SK-N-SH treated with all-trans-retinoic acid at 6 μM for 48 hours (cell line): ENCODE results near the gene GTF2F2.

Experiments used
- ATAC-seq: fragments of 200-7000 bp; cut with Tn5 transposase; 3 replicates; pipeline ENCODE4 v1.9.1; 2020; ENCODE audit warnings: mild to moderate bottlenecking, moderate library complexity
- ARNTL ChIP-seq: fragments of 450-650 bp; formaldehyde crosslinking; IDR thresholded peaks from 2 replicates; pipeline ENCODE4 v1.5.0; 2020; ENCODE audit warnings: low read depth, mild to moderate bottlenecking, moderate library complexity, borderline replicate concordance
- CSDC2 ChIP-seq: fragments of 250-450 bp; sonication (Bioruptor Pico); IDR thresholded peaks from 2 replicates; pipeline ENCODE4 v1.5.0; 2020; ENCODE audit warnings: mild to moderate bottlenecking, moderate library complexity
- GLIS3 ChIP-seq: fragments of 250-450 bp; sonication (Bioruptor Pico); IDR thresholded peaks from 2 replicates; pipeline ENCODE4 v1.5.0; 2020; ENCODE audit warnings: mild to moderate bottlenecking, moderate library complexity
- ISL1 ChIP-seq: fragments of 250-450 bp; sonication (Bioruptor Pico); IDR thresholded peaks from 2 replicates; pipeline ENCODE4 v2.1.2; 2022; ENCODE audit warnings: mild to moderate bottlenecking, moderate library complexity
- OSR1 ChIP-seq: fragments of 250-450 bp; sonication (Bioruptor Pico); IDR thresholded peaks from 2 replicates; pipeline ENCODE4 v1.8.0; 2022; ENCODE audit warnings: moderate library complexity, mild to moderate bottlenecking, inconsistent platforms
- PPARA ChIP-seq: fragments of 250-450 bp; sonication (Bioruptor Pico); IDR thresholded peaks from 2 replicates; pipeline ENCODE4 v1.5.0; 2020; ENCODE audit warnings: mild to moderate bottlenecking, borderline replicate concordance
- RARB ChIP-seq: fragments of 250-450 bp; sonication (Bioruptor Pico); IDR thresholded peaks from 2 replicates; pipeline ENCODE4 v1.8.0; 2021; ENCODE audit warnings: mild to moderate bottlenecking, moderate library complexity
- SNAI2 ChIP-seq: fragments of 250-450 bp; sonication (Bioruptor Pico); IDR thresholded peaks from 2 replicates; pipeline ENCODE4 v1.5.0; 2020; ENCODE audit warnings: mild to moderate bottlenecking, moderate library complexity
- TCF4 ChIP-seq: fragments of 250-450 bp; sonication (Bioruptor Pico); IDR thresholded peaks from 2 replicates; pipeline ENCODE4 v1.8.0; 2021; ENCODE audit warnings: mild to moderate bottlenecking, moderate library complexity, borderline replicate concordance
- ZC3H10 ChIP-seq: fragments of 250-450 bp; sonication (Bioruptor Pico); IDR thresholded peaks from 2 replicates; pipeline ENCODE4 v1.5.1; 2021; ENCODE audit warnings: mild to moderate bottlenecking, moderate library complexity
- ZFP30 ChIP-seq: fragments of 450-650 bp; formaldehyde crosslinking; IDR thresholded peaks from 2 replicates; pipeline ENCODE4 v1.5.0; 2022; ENCODE audit warnings: mild to moderate bottlenecking, moderate library complexity
- ZNF565 ChIP-seq: fragments of 450-650 bp; formaldehyde crosslinking; conservative IDR thresholded peaks from 2 replicates; pipeline ENCODE4 v1.5.0; 2020; ENCODE audit warnings: low read depth, mild to moderate bottlenecking, moderate library complexity
- ZNF8 ChIP-seq: fragments of 450-650 bp; formaldehyde crosslinking; IDR thresholded peaks from 2 replicates; pipeline ENCODE4 v1.5.0; 2020; ENCODE audit warnings: mild to moderate bottlenecking, moderate library complexity
- TF ChIP-seq, protein P1 (sequence below): fragments of 250-450 bp; sonication (Bioruptor Pico); IDR thresholded peaks from 2 replicates; pipeline ENCODE4 v1.5.0; 2020; ENCODE audit warnings: mild to moderate bottlenecking, moderate library complexity
- TF ChIP-seq, protein P2 (sequence below): fragments of 250-450 bp; sonication (Bioruptor Pico); IDR thresholded peaks from 2 replicates; pipeline ENCODE4 v1.5.1; 2020; ENCODE audit warnings: low read depth, mild to moderate bottlenecking, moderate library complexity
- TF ChIP-seq, protein P3 (sequence below): fragments of 250-450 bp; sonication (Bioruptor Pico); IDR thresholded peaks from 2 replicates; pipeline ENCODE4 v1.8.0; 2020; ENCODE audit warnings: mild to moderate bottlenecking, moderate library complexity, borderline replicate concordance
- TF ChIP-seq, protein P4 (sequence below): fragments of 250-450 bp; sonication (Bioruptor Pico); IDR thresholded peaks from 2 replicates; pipeline ENCODE4 v1.8.0; 2021; ENCODE audit warnings: low read depth, mild to moderate bottlenecking, moderate library complexity, borderline replicate concordance
- TF ChIP-seq, protein P5 (sequence below): fragments of 250-450 bp; sonication (Bioruptor Pico); IDR thresholded peaks from 2 replicates; pipeline ENCODE4 v1.5.1; 2021; ENCODE audit warnings: mild to moderate bottlenecking, moderate library complexity

Gene GTF2F2

DNA sequence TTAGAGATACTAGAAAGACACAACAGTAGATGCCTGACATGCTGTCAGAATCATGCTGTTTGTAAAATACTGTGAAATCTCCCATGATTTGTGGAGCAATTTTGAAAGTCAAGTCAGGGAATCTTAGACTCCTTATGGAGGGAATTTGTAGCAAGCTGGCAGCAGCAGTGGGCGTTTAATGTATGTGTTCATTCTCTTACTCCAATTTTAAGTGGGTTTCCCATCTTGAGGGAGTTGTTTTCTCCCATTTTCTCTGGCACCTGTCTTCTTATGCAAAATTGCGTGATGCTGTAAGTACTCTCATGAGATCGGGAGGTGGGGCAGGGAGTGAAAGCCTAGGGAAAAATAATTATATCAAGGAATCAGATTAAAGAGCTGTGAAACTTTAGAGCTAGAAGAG is 16.0 kb upstream of the GTF2F2 start (continued):
- TF ChIP-seq, protein P1, sequence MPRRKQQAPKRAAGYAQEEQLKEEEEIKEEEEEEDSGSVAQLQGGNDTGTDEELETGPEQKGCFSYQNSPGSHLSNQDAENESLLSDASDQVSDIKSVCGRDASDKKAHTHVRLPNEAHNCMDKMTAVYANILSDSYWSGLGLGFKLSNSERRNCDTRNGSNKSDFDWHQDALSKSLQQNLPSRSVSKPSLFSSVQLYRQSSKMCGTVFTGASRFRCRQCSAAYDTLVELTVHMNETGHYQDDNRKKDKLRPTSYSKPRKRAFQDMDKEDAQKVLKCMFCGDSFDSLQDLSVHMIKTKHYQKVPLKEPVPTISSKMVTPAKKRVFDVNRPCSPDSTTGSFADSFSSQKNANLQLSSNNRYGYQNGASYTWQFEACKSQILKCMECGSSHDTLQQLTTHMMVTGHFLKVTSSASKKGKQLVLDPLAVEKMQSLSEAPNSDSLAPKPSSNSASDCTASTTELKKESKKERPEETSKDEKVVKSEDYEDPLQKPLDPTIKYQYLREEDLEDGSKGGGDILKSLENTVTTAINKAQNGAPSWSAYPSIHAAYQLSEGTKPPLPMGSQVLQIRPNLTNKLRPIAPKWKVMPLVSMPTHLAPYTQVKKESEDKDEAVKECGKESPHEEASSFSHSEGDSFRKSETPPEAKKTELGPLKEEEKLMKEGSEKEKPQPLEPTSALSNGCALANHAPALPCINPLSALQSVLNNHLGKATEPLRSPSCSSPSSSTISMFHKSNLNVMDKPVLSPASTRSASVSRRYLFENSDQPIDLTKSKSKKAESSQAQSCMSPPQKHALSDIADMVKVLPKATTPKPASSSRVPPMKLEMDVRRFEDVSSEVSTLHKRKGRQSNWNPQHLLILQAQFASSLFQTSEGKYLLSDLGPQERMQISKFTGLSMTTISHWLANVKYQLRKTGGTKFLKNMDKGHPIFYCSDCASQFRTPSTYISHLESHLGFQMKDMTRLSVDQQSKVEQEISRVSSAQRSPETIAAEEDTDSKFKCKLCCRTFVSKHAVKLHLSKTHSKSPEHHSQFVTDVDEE (CRISPR knock-in tag), result no peak
- no peak for TF ChIP-seq ZNF565 (CRISPR knock-in tag)
- TF ChIP-seq, protein P2, sequence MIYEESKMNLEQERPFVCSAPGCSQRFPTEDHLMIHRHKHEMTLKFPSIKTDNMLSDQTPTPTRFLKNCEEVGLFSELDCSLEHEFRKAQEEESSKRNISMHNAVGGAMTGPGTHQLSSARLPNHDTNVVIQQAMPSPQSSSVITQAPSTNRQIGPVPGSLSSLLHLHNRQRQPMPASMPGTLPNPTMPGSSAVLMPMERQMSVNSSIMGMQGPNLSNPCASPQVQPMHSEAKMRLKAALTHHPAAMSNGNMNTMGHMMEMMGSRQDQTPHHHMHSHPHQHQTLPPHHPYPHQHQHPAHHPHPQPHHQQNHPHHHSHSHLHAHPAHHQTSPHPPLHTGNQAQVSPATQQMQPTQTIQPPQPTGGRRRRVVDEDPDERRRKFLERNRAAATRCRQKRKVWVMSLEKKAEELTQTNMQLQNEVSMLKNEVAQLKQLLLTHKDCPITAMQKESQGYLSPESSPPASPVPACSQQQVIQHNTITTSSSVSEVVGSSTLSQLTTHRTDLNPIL, result no peak

DNA sequence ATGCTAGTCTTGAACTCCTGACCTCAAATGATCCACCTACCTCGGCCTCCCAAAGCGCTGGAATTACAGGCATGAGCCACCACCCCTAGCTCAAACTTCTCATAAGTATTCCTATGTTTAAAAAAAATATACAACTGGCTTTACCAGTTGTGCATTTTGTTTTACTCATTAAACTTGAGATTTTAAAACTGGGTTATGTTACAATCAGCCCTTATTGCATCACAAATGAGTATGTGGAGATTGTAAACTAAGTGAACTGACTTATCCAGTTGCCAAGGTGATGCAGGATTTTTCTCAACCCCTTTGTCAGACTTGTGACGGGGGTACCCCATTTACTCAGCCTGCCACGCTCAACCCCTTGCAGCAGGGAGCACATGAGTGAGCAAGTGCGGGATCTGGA is 14.4 kb upstream of the GTF2F2 start:
- TF ChIP-seq, protein P1 (CRISPR knock-in tag), result no peak
- TF ChIP-seq OSR1 (CRISPR knock-in tag) (no peak), ZC3H10 (no peak), ZNF565 (CRISPR knock-in tag) (no peak), SNAI2 (no peak), ARNTL (CRISPR knock-in tag) (no peak), ISL1 (CRISPR knock-in tag) (no peak), GLIS3 (CRISPR knock-in tag) (no peak), CSDC2 (CRISPR knock-in tag) (no peak), ZNF8 (CRISPR knock-in tag) (no peak)
- TF ChIP-seq, protein P2, result no peak
- TF ChIP-seq, protein P3, sequence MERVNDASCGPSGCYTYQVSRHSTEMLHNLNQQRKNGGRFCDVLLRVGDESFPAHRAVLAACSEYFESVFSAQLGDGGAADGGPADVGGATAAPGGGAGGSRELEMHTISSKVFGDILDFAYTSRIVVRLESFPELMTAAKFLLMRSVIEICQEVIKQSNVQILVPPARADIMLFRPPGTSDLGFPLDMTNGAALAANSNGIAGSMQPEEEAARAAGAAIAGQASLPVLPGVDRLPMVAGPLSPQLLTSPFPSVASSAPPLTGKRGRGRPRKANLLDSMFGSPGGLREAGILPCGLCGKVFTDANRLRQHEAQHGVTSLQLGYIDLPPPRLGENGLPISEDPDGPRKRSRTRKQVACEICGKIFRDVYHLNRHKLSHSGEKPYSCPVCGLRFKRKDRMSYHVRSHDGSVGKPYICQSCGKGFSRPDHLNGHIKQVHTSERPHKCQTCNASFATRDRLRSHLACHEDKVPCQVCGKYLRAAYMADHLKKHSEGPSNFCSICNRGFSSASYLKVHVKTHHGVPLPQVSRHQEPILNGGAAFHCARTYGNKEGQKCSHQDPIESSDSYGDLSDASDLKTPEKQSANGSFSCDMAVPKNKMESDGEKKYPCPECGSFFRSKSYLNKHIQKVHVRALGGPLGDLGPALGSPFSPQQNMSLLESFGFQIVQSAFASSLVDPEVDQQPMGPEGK (CRISPR knock-in tag), result no peak
- TF ChIP-seq, protein P4, sequence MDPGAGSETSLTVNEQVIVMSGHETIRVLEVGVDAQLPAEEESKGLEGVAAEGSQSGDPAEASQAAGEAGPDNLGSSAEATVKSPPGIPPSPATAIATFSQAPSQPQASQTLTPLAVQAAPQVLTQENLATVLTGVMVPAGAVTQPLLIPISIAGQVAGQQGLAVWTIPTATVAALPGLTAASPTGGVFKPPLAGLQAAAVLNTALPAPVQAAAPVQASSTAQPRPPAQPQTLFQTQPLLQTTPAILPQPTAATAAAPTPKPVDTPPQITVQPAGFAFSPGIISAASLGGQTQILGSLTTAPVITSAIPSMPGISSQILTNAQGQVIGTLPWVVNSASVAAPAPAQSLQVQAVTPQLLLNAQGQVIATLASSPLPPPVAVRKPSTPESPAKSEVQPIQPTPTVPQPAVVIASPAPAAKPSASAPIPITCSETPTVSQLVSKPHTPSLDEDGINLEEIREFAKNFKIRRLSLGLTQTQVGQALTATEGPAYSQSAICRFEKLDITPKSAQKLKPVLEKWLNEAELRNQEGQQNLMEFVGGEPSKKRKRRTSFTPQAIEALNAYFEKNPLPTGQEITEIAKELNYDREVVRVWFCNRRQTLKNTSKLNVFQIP, result no peak
- no peak for ATAC-seq

DNA sequence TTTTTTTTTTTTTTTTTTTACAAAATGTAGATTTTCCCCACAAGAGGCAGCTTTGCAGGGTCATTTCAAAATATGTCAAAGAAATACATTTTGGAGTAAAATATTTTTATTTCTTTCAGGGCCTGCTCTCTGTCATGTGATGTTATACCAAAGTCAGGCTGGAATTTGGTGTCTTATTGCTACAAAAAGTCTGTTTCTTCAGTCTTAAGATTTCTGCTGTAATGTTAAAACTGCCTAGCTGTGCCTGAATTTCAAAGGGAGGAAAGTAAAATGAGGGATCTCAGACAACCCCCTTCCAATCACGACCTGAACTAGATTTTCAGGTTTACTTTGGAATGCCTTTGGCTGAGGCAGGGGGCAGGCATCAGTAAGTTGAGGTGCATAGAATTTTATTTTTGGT is 12.8 kb upstream of the GTF2F2 start:
- TF ChIP-seq ZNF8 (CRISPR knock-in tag), result no peak
- no peak for TF ChIP-seq ZFP30 (CRISPR knock-in tag)
- no peak for TF ChIP-seq TCF4
- TF ChIP-seq, protein P1 (CRISPR knock-in tag), result no peak
- no peak for TF ChIP-seq SNAI2
- TF ChIP-seq ZNF565 (CRISPR knock-in tag), result no peak
- TF ChIP-seq OSR1 (CRISPR knock-in tag), result no peak
- no peak for TF ChIP-seq PPARA (CRISPR knock-in tag)
- TF ChIP-seq ARNTL (CRISPR knock-in tag), result no peak
- TF ChIP-seq, protein P5, sequence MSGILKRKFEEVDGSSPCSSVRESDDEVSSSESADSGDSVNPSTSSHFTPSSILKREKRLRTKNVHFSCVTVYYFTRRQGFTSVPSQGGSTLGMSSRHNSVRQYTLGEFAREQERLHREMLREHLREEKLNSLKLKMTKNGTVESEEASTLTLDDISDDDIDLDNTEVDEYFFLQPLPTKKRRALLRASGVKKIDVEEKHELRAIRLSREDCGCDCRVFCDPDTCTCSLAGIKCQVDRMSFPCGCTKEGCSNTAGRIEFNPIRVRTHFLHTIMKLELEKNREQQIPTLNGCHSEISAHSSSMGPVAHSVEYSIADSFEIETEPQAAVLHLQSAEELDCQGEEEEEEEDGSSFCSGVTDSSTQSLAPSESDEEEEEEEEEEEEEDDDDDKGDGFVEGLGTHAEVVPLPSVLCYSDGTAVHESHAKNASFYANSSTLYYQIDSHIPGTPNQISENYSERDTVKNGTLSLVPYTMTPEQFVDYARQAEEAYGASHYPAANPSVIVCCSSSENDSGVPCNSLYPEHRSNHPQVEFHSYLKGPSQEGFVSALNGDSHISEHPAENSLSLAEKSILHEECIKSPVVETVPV (CRISPR knock-in tag), result no peak
- TF ChIP-seq RARB (CRISPR knock-in tag), result no peak
- ATAC-seq, result no peak
